Limb (tissue), 2 donors: Measurements from ENCODE around the gene MFSD2B.
"Not testable (repeated sequence)": the region's sequence is repeated elsewhere in the genome, so short reads cannot be mapped to it uniquely, and the experiment has no call there.

Experiments used
- DNase-seq, 2 donors: peaks; one replicate each; pipeline ENCODE4 v3.0.0-alpha.2; 2016; ENCODE audit errors: extremely low spot score in 2 of 2

Gene MFSD2B

GRCh38 chr2:24009680-24010476 is at the start of gene MFSD2B:
TSS of gene MFSD2B (plus strand) at chr2:24010085. CDS start at chr2:24010097, 12 bp downstream.
- DNase-seq, result no peak

GRCh38 chr2:23967846-23968245 is 42.0 kb upstream of the MFSD2B start:
- no peak for DNase-seq

- no peak for DNase-seq
These were observed 33.0 kb upstream of the MFSD2B start for GRCh38 chr2:23976883-23977282.

- DNase-seq, result no peak
These were observed 21.5 kb upstream of the MFSD2B start for GRCh38 chr2:23988371-23988770.

- no peak for DNase-seq
These were observed 17.0 kb upstream of the MFSD2B start for GRCh38 chr2:23992931-23993330.

GRCh38 chr2:23993736-23994269 is 16.1 kb upstream of the MFSD2B start:
- DNase-seq, result no peak

GRCh38 chr2:23994567-23994966 is 15.3 kb upstream of the MFSD2B start:
- DNase-seq, result no peak

GRCh38 chr2:24007693-24008092 is 2.2 kb upstream of the MFSD2B start:
- DNase-seq, result no peak

- DNase-seq, result no peak
These were observed 1.1 kb upstream of the MFSD2B start for GRCh38 chr2:24008672-24009366.

- DNase-seq, result no peak
These were observed 562 bp upstream of the MFSD2B start for GRCh38 chr2:24009367-24009679.

- no peak for DNase-seq
These were observed 778 bp downstream of the MFSD2B start for GRCh38 chr2:24010477-24011249.

GRCh38 chr2:24011250-24012104 is 1.6 kb downstream of the MFSD2B start:
- no peak for DNase-seq

- no peak for DNase-seq
These were observed 2.8 kb downstream of the MFSD2B start for GRCh38 chr2:24012521-24013188.

GRCh38 chr2:24014902-24015301 is 5.0 kb downstream of the MFSD2B start:
- DNase-seq, result not testable (repeated sequence)

- no peak for DNase-seq
These were observed 5.9 kb downstream of the MFSD2B start for GRCh38 chr2:24015562-24016375.

- no peak for DNase-seq
These were observed 6.5 kb downstream of the MFSD2B start for GRCh38 chr2:24016376-24016761.

GRCh38 chr2:24016853-24017703 is 7.2 kb downstream of the MFSD2B start:
- no peak for DNase-seq

- DNase-seq, result no peak
These were observed 7.8 kb downstream of the MFSD2B start for GRCh38 chr2:24017711-24018110.

GRCh38 chr2:24018241-24018640 is 8.4 kb downstream of the MFSD2B start:
- no peak for DNase-seq
